ENCODE measurements around the gene SNTG2.

- TF ChIP-seq GABPA (IDR thresholded peaks at IDR 0.05; ENCODE audit: low read depth) (no peak), BRCA1 (IDR thresholded peaks at IDR 0.05; ENCODE audit: low read depth, low read length) (no peak), ZNF24 (IDR thresholded peaks at IDR 0.05) (no peak), CEBPB (IDR thresholded peaks at IDR 0.05; ENCODE audit: borderline replicate concordance in 1 of 2, low read depth in 2 of 2, low read length in 2 of 2) (no peak), RAD21 (IDR thresholded peaks at IDR 0.05; ENCODE audit: insufficient read depth, low read depth, low read length) (no peak), IKZF2 (IDR thresholded peaks at IDR 0.05) (no peak), TCF12 (IDR thresholded peaks at IDR 0.05; ENCODE audit: low read depth, low read length) (no peak)
- TF ChIP-seq, protein P1, sequence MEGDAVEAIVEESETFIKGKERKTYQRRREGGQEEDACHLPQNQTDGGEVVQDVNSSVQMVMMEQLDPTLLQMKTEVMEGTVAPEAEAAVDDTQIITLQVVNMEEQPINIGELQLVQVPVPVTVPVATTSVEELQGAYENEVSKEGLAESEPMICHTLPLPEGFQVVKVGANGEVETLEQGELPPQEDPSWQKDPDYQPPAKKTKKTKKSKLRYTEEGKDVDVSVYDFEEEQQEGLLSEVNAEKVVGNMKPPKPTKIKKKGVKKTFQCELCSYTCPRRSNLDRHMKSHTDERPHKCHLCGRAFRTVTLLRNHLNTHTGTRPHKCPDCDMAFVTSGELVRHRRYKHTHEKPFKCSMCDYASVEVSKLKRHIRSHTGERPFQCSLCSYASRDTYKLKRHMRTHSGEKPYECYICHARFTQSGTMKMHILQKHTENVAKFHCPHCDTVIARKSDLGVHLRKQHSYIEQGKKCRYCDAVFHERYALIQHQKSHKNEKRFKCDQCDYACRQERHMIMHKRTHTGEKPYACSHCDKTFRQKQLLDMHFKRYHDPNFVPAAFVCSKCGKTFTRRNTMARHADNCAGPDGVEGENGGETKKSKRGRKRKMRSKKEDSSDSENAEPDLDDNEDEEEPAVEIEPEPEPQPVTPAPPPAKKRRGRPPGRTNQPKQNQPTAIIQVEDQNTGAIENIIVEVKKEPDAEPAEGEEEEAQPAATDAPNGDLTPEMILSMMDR (IDR thresholded peaks at IDR 0.05 in 2 of 3, conservative IDR thresholded peaks at IDR 0.05 in 1 of 3; ENCODE audit: control insufficient read depth in 2 of 3, extremely low read depth in 1 of 3, insufficient read depth in 1 of 3, low read depth in 3 of 3, low read length in 3 of 3): no peak
Measured at GRCh38 chr2:1381644-1382043, 431.0 kb downstream of the SNTG2 start.
